GM18499 (cell line): Measurements from ENCODE around the gene TBX6.

Experiments used
- ATAC-seq: cut with Tn5 transposase; IDR thresholded peaks from one replicate; pipeline ENCODE4 v1.9.1; 2021; ENCODE audit warnings: moderate number of reproducible peaks; ENCODE audit not compliant: insufficient read depth, unreplicated experiment

TBX6 gene

GRCh38 chr16:30088237-30088831, 3.4 kb downstream of the TBX6 start:
- ATAC-seq, result no peak

- no peak for ATAC-seq
Observed at GRCh38 chr16:30087181-30087898, 4.4 kb downstream of the TBX6 start.

GRCh38 chr16:30086291-30087140, 5.2 kb downstream of the TBX6 start:
- ATAC-seq, result no peak

- ATAC-seq, result no peak
Observed at GRCh38 chr16:30085820-30086219, 5.9 kb downstream of the TBX6 start.

- ATAC-seq, result no peak
Observed at GRCh38 chr16:30085247-30085646, 6.5 kb downstream of the TBX6 start.

GRCh38 chr16:30084816-30085159, 6.9 kb downstream of the TBX6 start:
- no peak for ATAC-seq

- no peak for ATAC-seq
Observed at GRCh38 chr16:30084096-30084815, 7.5 kb downstream of the TBX6 start.

GRCh38 chr16:30083216-30084055, 8.3 kb downstream of the TBX6 start:
- ATAC-seq, result no peak

GRCh38 chr16:30082545-30083090, 9.1 kb downstream of the TBX6 start:
- ATAC-seq, result no peak

- ATAC-seq, result no peak
Observed at GRCh38 chr16:30079480-30079879, 12.2 kb downstream of the TBX6 start.

- ATAC-seq, result no peak
Observed at GRCh38 chr16:30078744-30079143, 13.0 kb downstream of the TBX6 start.

GRCh38 chr16:30077656-30078055, 14.1 kb downstream of the TBX6 start:
- ATAC-seq, result no peak

GRCh38 chr16:30076276-30076791, 15.4 kb downstream of the TBX6 start:
- ATAC-seq, result no peak

- ATAC-seq, result no peak
Observed at GRCh38 chr16:30075503-30076275, 16.0 kb downstream of the TBX6 start, which contains the start of gene PPP4C. TSS of gene PPP4C (plus strand) at chr16:30075994. CDS start at chr16:30076378, 384 bp downstream.

GRCh38 chr16:30070490-30070889, 21.2 kb downstream of the TBX6 start:
- no peak for ATAC-seq

GRCh38 chr16:30069611-30070462, 21.9 kb downstream of the TBX6 start:
- ATAC-seq, result no peak

- ATAC-seq, result no peak
Observed at GRCh38 chr16:30068750-30069610, 22.7 kb downstream of the TBX6 start.
